HepG2 (cell line): ENCODE measurements around the gene PRR12. TPM values are rescaled to one million over a fixed set of nuclear protein-coding genes. Genes with fewer than 3 reads are reported as not detected.

ENCODE experiments used
- FOSL1 ChIP-seq: sonication (generic); formaldehyde crosslinking; IDR thresholded peaks from 2 replicates; pipeline ENCODE4 v1.9.0; 2021; ENCODE audit warnings: missing genetic modification reagents, borderline replicate concordance
- HNF4G ChIP-seq, 2 experiments: sonication (generic) in 1 of 2; formaldehyde crosslinking in 1 of 2; IDR thresholded peaks; 2 replicates each; pipeline versions ENCODE4 v1.4.0 to v1.6.1; 2011 to 2020; ENCODE audit warnings: borderline replicate concordance in 2 of 2, low read depth in 2 of 2, mild to moderate bottlenecking in 2 of 2, low read length in 1 of 2, missing genetic modification reagents in 1 of 2, moderate library complexity in 1 of 2
- KDM2A ChIP-seq: sonication (generic); formaldehyde crosslinking; IDR thresholded peaks from 2 replicates; pipeline ENCODE4 v1.4.0; 2020; ENCODE audit warnings: low read depth, missing genetic modification reagents, borderline replicate concordance
- MIXL1 ChIP-seq: IDR thresholded peaks from 2 replicates; pipeline ENCODE4 v1.6.1; 2016
- NONO ChIP-seq, 2 experiments: fragments of 450-650 bp in 1 of 2; sonication (generic) in 1 of 2; formaldehyde crosslinking in 1 of 2; IDR thresholded peaks in 1 of 2; conservative IDR thresholded peaks in 1 of 2; 2 replicates each; pipeline versions ENCODE4 v1.6.1 to v1.8.0; 2017 to 2022; ENCODE audit warnings: mild to moderate bottlenecking in 1 of 2, missing genetic modification reagents in 1 of 2, moderate library complexity in 1 of 2
- SETDB1 ChIP-seq: sonication (generic); formaldehyde crosslinking; IDR thresholded peaks from 2 replicates; pipeline ENCODE4 v1.5.1; 2020; ENCODE audit warnings: missing genetic modification reagents, mild to moderate bottlenecking, borderline replicate concordance
- SNAPC2 ChIP-seq: sonication (generic); formaldehyde crosslinking; IDR thresholded peaks from 2 replicates; pipeline ENCODE4 v1.8.1; 2022; ENCODE audit warnings: mild to moderate bottlenecking, missing genetic modification reagents
- SOX6 ChIP-seq, 2 experiments: fragments of 450-650 bp in 1 of 2; sonication (generic) in 1 of 2; formaldehyde crosslinking in 1 of 2; IDR thresholded peaks; 2 replicates each; pipeline versions ENCODE4 v1.4.0 to v1.6.1; 2017 to 2020; ENCODE audit warnings: antibody characterized with exemption in 1 of 2, mild to moderate bottlenecking in 1 of 2, missing genetic modification reagents in 1 of 2
- STAG1 ChIP-seq: sonication (generic); formaldehyde crosslinking; IDR thresholded peaks from 2 replicates; pipeline ENCODE4 v1.4.0; 2020; ENCODE audit warnings: missing genetic modification reagents
- TAF15 ChIP-seq: fragments of 200-400 bp; formaldehyde crosslinking; IDR thresholded peaks from one replicate; pipeline ENCODE4 v1.6.1; 2018; ENCODE audit warnings: mild to moderate bottlenecking, low read depth, low read length; ENCODE audit not compliant: poor library complexity, severe bottlenecking
- TRIM24 ChIP-seq: sonication (generic); formaldehyde crosslinking; IDR thresholded peaks from 2 replicates; pipeline ENCODE4 v1.8.0; 2022; ENCODE audit warnings: mild to moderate bottlenecking, missing genetic modification reagents
- YEATS4 ChIP-seq: sonication (generic); formaldehyde crosslinking; IDR thresholded peaks from 2 replicates; pipeline ENCODE4 v1.4.0; 2020; ENCODE audit warnings: missing genetic modification reagents, borderline replicate concordance
- ZBTB38 ChIP-seq: sonication (generic); formaldehyde crosslinking; IDR thresholded peaks from 2 replicates; pipeline ENCODE4 v1.5.1; 2020; ENCODE audit warnings: mild to moderate bottlenecking, missing genetic modification reagents
- ZFP1 ChIP-seq: IDR thresholded peaks from 2 replicates; pipeline ENCODE4 v1.6.1; 2016
- ZNF205 ChIP-seq: IDR thresholded peaks from 2 replicates; pipeline ENCODE4 v1.6.1; 2018; ENCODE audit warnings: missing biosample characterization, missing genetic modification reagents
- ZNF253 ChIP-seq: sonication (generic); formaldehyde crosslinking; IDR thresholded peaks from 2 replicates; pipeline ENCODE4 v1.8.0; 2022; ENCODE audit warnings: mild to moderate bottlenecking, missing genetic modification reagents, borderline replicate concordance
- ZNF574 ChIP-seq: sonication (generic); formaldehyde crosslinking; IDR thresholded peaks from 2 replicates; pipeline ENCODE4 v1.4.0; 2020; ENCODE audit warnings: missing genetic modification reagents
- ZNF576 ChIP-seq: sonication (generic); formaldehyde crosslinking; IDR thresholded peaks from 2 replicates; pipeline ENCODE4 v1.4.0; 2020; ENCODE audit warnings: mild to moderate bottlenecking, missing genetic modification reagents
- ZNF816 ChIP-seq: sonication (generic); formaldehyde crosslinking; IDR thresholded peaks from 2 replicates; pipeline ENCODE4 v1.8.0; 2022; ENCODE audit warnings: missing genetic modification reagents, mild to moderate bottlenecking, borderline replicate concordance
- polyA plus RNA-seq, 8 experiments: library from polyadenylated mRNA; depleted of rRNA in 3 of 8; stranded (reverse) in 7 of 8; unstranded in 1 of 8; fragments of >200 nt; fragmentation: Illumina TruSeq in 4 of 8; extraction: Trizol in 4 of 8; gene quantifications; 2 replicates each; pipeline versions ENCODE4 v1.2.1 to v1.2.3, GENCODE V29; 2011 to 2016; ENCODE audit warnings: low read depth in 4 of 8, missing spikeins in 1 of 8, mixed read lengths in 1 of 8; ENCODE audit not compliant: insufficient read depth in 1 of 8
- total RNA-seq, 5 experiments: library from RNA; depleted of rRNA; stranded (reverse); fragments of >200 nt; fragmentation: Illumina TruSeq; extraction: Trizol; gene quantifications; 2 replicates each; pipeline ENCODE4 v1.2.3, GENCODE V29; 2016; ENCODE audit warnings: low read depth in 1 of 5
- TF ChIP-seq, protein P1 (sequence below): IDR thresholded peaks from 2 replicates; pipeline ENCODE4 v1.6.1; 2018; ENCODE audit warnings: missing genetic modification reagents, mild to moderate bottlenecking, missing compliant biosample characterization
- TF ChIP-seq, protein P2 (sequence below): sonication (generic); formaldehyde crosslinking; IDR thresholded peaks from 2 replicates; pipeline ENCODE4 v1.4.0; 2020; ENCODE audit warnings: missing genetic modification reagents
- TF ChIP-seq, protein P3 (sequence below): sonication (generic); formaldehyde crosslinking; IDR thresholded peaks from 2 replicates; pipeline ENCODE4 v1.5.1; 2020; ENCODE audit warnings: missing genetic modification reagents, mild to moderate bottlenecking, borderline replicate concordance

The PRR12 gene
- total and polyA plus RNA-seq, 2 of the 13 experiments (the other 11 are each of a cell fraction or from before 2014, with no cell fraction given), result 0.62 to 1.5 TPM

GRCh38 chr19:49553451-49554271 lies 37.3 kb upstream of the PRR12 start (continued):
- TF ChIP-seq SOX6 (IDR thresholded peaks at IDR 0.05) (no peak), SOX6 (CRISPR knock-in tag; IDR thresholded peaks at IDR 0.05) (peak; percentile 64), TAF15 (no peak), ZNF253 (CRISPR knock-in tag) (no peak), KDM2A (CRISPR knock-in tag) (no peak), ZBTB38 (CRISPR knock-in tag) (peak; percentile 80; the same call in 1 of the 2 replicates), ZNF576 (CRISPR knock-in tag) (no peak), YEATS4 (CRISPR knock-in tag) (no peak), SNAPC2 (CRISPR knock-in tag) (no peak), FOSL1 (CRISPR knock-in tag) (no peak), ZNF816 (no peak), SETDB1 (CRISPR knock-in tag) (no peak), NONO (IDR thresholded peaks at IDR 0.05) (no peak), NONO (CRISPR knock-in tag; conservative IDR thresholded peaks at IDR 0.05) (no peak; the same call in 1 of the 2 replicates), ZNF574 (0 out of 2 replicates have a peak, but pooled peaks have one; percentile 37), ZFP1 (CRISPR knock-in tag) (no peak), STAG1 (CRISPR knock-in tag) (no peak), HNF4G (IDR thresholded peaks at IDR 0.05; ENCODE audit: borderline replicate concordance, low read depth, low read length) (peak; percentile 79; the same call in 1 of the 2 replicates), HNF4G (CRISPR knock-in tag; IDR thresholded peaks at IDR 0.05; ENCODE audit: borderline replicate concordance, low read depth) (0 out of 2 replicates have a peak, but pooled peaks have one; percentile 45), TRIM24 (CRISPR knock-in tag) (no peak), ZNF205 (no peak; the same call in 1 of the 2 replicates), MIXL1 (CRISPR knock-in tag) (peak; percentile 56; the same call in 1 of the 2 replicates)
- TF ChIP-seq, protein P1, sequence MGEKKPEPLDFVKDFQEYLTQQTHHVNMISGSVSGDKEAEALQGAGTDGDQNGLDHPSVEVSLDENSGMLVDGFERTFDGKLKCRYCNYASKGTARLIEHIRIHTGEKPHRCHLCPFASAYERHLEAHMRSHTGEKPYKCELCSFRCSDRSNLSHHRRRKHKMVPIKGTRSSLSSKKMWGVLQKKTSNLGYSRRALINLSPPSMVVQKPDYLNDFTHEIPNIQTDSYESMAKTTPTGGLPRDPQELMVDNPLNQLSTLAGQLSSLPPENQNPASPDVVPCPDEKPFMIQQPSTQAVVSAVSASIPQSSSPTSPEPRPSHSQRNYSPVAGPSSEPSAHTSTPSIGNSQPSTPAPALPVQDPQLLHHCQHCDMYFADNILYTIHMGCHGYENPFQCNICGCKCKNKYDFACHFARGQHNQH (CRISPR knock-in tag), result no peak
- TF ChIP-seq, protein P2, sequence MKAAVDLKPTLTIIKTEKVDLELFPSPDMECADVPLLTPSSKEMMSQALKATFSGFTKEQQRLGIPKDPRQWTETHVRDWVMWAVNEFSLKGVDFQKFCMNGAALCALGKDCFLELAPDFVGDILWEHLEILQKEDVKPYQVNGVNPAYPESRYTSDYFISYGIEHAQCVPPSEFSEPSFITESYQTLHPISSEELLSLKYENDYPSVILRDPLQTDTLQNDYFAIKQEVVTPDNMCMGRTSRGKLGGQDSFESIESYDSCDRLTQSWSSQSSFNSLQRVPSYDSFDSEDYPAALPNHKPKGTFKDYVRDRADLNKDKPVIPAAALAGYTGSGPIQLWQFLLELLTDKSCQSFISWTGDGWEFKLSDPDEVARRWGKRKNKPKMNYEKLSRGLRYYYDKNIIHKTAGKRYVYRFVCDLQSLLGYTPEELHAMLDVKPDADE (CRISPR knock-in tag), result no peak
- TF ChIP-seq, protein P3, sequence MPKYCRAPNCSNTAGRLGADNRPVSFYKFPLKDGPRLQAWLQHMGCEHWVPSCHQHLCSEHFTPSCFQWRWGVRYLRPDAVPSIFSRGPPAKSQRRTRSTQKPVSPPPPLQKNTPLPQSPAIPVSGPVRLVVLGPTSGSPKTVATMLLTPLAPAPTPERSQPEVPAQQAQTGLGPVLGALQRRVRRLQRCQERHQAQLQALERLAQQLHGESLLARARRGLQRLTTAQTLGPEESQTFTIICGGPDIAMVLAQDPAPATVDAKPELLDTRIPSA (CRISPR knock-in tag), result no peak
